Astrocyte (in vitro differentiated cells and primary cell): ENCODE results near the gene ZC3H7A. TPM values are rescaled to one million over a fixed set of nuclear protein-coding genes. Genes with fewer than 3 reads are reported as not detected.

Source experiments
- total RNA-seq: library from RNA; stranded (reverse); gene quantifications from 2 replicates; pipeline ENCODE4 v1.2.1, GENCODE V29; 2021

Gene ZC3H7A
- total RNA-seq, 1 donor from 2014 or later, result 68.7 TPM

Other genes starting within 250 kb of the ZC3H7A start
- gene LITAF, start 210.3 kb downstream of the ZC3H7A start, total RNA-seq, result 113 and 120 TPM in 2 replicates
- 12.2 and 16.7 TPM in 2 replicates for gene SNN, start 128.8 kb downstream of the ZC3H7A start, total RNA-seq
- gene TXNDC11, start 54.4 kb downstream of the ZC3H7A start, total RNA-seq, result 29.0 and 34.9 TPM in 2 replicates
- 192 and 209 TPM in 2 replicates for gene RSL1D1, start 54.3 kb upstream of the ZC3H7A start, total RNA-seq
- gene GSPT1, start 118.7 kb upstream of the ZC3H7A start, total RNA-seq, result 165 and 173 TPM in 2 replicates
- gene NPIPB2, start 144.8 kb upstream of the ZC3H7A start, total RNA-seq, result 7.8 and 10.3 TPM in 2 replicates
- not detected in 2 replicates for gene TNFRSF17, start 168.0 kb upstream of the ZC3H7A start, total RNA-seq
- 11.3 and 14.8 TPM in 2 replicates for gene SNX29, start 179.5 kb upstream of the ZC3H7A start, total RNA-seq